Lower lobe of right lung (tissue), 2 donors: ENCODE measurements around the gene HMCN2. TPM values are rescaled to one million over a fixed set of nuclear protein-coding genes. Genes with fewer than 3 reads are reported as not detected.

ENCODE experiments used
- ATAC-seq, 2 donors: fragments of 200-7000 bp; cut with Tn5 transposase; one replicate each; pipeline ENCODE4 v1.9.1; 2020 to 2022; ENCODE audit warnings: mild to moderate bottlenecking in 2 of 2, moderate library complexity in 2 of 2
- DNase-seq: peaks from one replicate; pipeline ENCODE4 v3.0.0-alpha.2; 2020
- H3K27ac ChIP-seq: fragments of 200-600 bp; one replicate; pipeline ENCODE4 v1.8.0; 2022
- H3K27me3 ChIP-seq: fragments of 200-600 bp; one replicate; pipeline ENCODE4 v1.8.0; 2022; ENCODE audit warnings: low read depth
- H3K36me3 ChIP-seq: fragments of 200-600 bp; one replicate; pipeline ENCODE4 v1.8.0; 2022; ENCODE audit warnings: mild to moderate bottlenecking
- H3K4me1 ChIP-seq: fragments of 200-600 bp; one replicate; pipeline ENCODE4 v1.8.0; 2022
- H3K4me3 ChIP-seq: fragments of 200-600 bp; one replicate; pipeline ENCODE4 v1.8.0; 2022; ENCODE audit warnings: mild to moderate bottlenecking
- H3K9me3 ChIP-seq: fragments of 200-600 bp; one replicate; pipeline ENCODE4 v1.8.0; 2022
- intact Hi-C: fragments of 100-400 bp; cut with DNase I; formaldehyde crosslinking; loops from one replicate; pipeline ENCODE4 v1.11.0; 2022
- total RNA-seq: library from RNA; stranded (reverse); fragmentation: NEBNext Ultra II Directional; extraction: Animal tissue kit (Norgen Biotek cat#: 25700); gene quantifications from one replicate; pipeline ENCODE4 v1.2.1, GENCODE V29; 2021
- TF ChIP-seq, protein P1 (sequence below): fragments of 200-600 bp; IDR thresholded peaks from one replicate; pipeline ENCODE4 v1.8.0; 2022; ENCODE audit warnings: antibody characterized with exemption, mild to moderate bottlenecking
- donor health status: DM: no; HTN: yes; CAD: no; lungs with severe emphysema.

HMCN2 gene
- total RNA-seq, 1 donor from 2014 or later: 4.7 TPM

GRCh38 chr9:130304643-130305042, 39.1 kb downstream of the HMCN2 start:
- DNase-seq: no peak
- no peaks in the 10 kb centered on the region for H3K27me3 ChIP-seq
- H3K27ac ChIP-seq: no peak overlapping the region
- no peak overlapping the region for H3K4me3 ChIP-seq
- no peaks in the 10 kb centered on the region for H3K4me1 ChIP-seq
- H3K36me3 ChIP-seq: no peaks in the 10 kb centered on the region
- no peak for ATAC-seq
- intact Hi-C loops: no loop called here
- H3K9me3 ChIP-seq: no peaks in the 10 kb centered on the region
- TF ChIP-seq, protein P1, sequence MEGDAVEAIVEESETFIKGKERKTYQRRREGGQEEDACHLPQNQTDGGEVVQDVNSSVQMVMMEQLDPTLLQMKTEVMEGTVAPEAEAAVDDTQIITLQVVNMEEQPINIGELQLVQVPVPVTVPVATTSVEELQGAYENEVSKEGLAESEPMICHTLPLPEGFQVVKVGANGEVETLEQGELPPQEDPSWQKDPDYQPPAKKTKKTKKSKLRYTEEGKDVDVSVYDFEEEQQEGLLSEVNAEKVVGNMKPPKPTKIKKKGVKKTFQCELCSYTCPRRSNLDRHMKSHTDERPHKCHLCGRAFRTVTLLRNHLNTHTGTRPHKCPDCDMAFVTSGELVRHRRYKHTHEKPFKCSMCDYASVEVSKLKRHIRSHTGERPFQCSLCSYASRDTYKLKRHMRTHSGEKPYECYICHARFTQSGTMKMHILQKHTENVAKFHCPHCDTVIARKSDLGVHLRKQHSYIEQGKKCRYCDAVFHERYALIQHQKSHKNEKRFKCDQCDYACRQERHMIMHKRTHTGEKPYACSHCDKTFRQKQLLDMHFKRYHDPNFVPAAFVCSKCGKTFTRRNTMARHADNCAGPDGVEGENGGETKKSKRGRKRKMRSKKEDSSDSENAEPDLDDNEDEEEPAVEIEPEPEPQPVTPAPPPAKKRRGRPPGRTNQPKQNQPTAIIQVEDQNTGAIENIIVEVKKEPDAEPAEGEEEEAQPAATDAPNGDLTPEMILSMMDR: no peak

GRCh38 chr9:130305381-130305780, 39.8 kb downstream of the HMCN2 start:
- Histone ChIP-seq H3K4me1 (no peaks in the 10 kb centered on the region), H3K27ac (no peak overlapping the region), H3K9me3 (no peaks in the 10 kb centered on the region), H3K36me3 (no peaks in the 10 kb centered on the region), H3K27me3 (no peaks in the 10 kb centered on the region), H3K4me3 (no peak overlapping the region)
- TF ChIP-seq, protein P1: no peak
- ATAC-seq: no peak
- intact Hi-C loops: no loop called here
- no peak for DNase-seq

DNA sequence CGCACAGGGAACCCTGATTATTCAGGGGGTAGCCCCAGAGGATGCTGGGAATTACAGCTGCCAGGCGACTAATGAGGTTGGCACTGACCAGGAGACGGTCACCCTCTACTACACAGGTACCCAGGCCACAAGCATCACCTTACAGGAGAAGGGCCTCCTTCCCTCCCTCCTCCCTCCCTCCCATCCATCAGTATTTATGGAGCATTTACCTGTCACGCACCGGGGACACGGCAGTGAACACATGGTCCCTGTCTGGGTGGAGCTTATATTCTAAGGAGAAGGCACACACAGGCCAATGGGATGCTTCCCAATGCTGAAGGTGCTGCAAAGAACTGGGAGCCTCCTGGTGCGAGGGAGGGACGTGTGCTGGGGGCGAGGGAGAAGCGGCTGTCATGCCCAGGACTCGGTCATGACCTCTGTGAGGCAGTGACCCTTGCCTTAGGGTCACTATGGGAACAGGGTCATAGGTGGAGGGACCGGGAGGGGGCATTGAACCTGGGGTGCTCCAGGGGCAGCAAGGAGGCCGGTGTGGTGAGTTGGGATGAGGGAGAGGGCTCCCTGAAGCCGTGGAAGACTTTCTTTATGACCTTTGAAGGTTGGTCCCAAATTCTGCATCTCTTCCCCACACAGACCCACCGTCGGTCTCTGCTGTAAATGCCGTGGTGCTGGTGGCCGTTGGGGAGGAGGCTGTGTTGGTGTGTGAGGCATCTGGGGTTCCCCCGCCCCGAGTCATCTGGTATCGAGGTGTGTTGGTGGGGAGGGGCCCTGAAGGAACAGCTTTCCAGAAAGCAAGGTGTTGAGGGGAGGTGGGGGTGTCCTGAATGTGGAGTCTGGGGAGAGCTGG, 41.5 kb downstream of the HMCN2 start:
- Histone ChIP-seq H3K27me3 (no peaks in the 10 kb centered on the region), H3K4me1 (no peaks in the 10 kb centered on the region), H3K27ac (no peak overlapping the region), H3K9me3 (no peaks in the 10 kb centered on the region), H3K36me3 (no peaks in the 10 kb centered on the region), H3K4me3 (no peak overlapping the region)
- intact Hi-C loops: no loop called here
- DNase-seq: no peak
- TF ChIP-seq, protein P1: no peak
- no peak for ATAC-seq

- Histone ChIP-seq H3K4me1 (no peaks in the 10 kb centered on the region), H3K36me3 (no peaks in the 10 kb centered on the region), H3K9me3 (no peaks in the 10 kb centered on the region), H3K4me3 (no peak overlapping the region), H3K27me3 (no peaks in the 10 kb centered on the region), H3K27ac (no peak overlapping the region)
- ATAC-seq (no peak), DNase-seq (no peak)
- intact Hi-C loops: no loop called here
- TF ChIP-seq, protein P1: no peak
These were observed 42.0 kb downstream of the HMCN2 start for GRCh38 chr9:130307667-130307943.

DNA sequence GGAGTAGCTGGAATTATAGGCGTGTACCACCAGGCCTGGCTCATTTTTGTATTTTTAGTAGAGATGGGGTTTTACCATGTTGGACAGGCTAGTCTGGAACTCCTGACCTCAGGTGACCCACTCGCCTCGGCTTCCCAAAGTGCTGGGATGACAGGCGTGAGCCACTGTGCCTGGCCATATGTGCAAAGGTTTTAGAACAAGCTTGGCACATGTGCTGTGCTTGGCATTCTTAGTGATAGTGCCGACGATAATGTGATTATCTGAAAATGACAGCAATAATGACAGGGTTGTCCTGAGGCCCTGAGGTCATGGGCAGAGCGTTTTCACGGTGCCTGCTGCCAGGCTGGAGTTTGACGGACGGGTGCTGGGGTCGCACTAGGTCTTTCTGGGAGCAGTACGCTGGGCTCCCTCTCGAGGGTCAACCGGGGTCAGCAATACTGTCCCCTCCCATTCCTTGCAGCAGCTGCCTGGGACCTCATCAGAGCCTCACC, 42.6 kb downstream of the HMCN2 start:
- Histone ChIP-seq H3K4me1 (no peaks in the 10 kb centered on the region), H3K27me3 (no peaks in the 10 kb centered on the region), H3K27ac (no peak overlapping the region), H3K9me3 (no peaks in the 10 kb centered on the region), H3K4me3 (no peak overlapping the region), H3K36me3 (no peaks in the 10 kb centered on the region)
- ATAC-seq: no peak
- TF ChIP-seq, protein P1: no peak
- no peak for DNase-seq
- intact Hi-C loops: no loop called here
